GM23338 (cell line): ENCODE results near the gene PROSER2. TPM values are rescaled to one million over a fixed set of nuclear protein-coding genes. Genes with fewer than 3 reads are reported as not detected.

ENCODE experiments used
- ATAC-seq: fragments of 200-7000 bp; cut with Tn5 transposase; 3 replicates; pipeline ENCODE4 v1.9.1; 2020
- DNase-seq: peaks from one replicate; pipeline ENCODE4 v3.0.0-alpha.2; 2015; ENCODE audit warnings: low spot score
- H2AFZ ChIP-seq: fragments of 200-600 bp; sonication (generic); 2 replicates; pipeline ENCODE4 v1.8.0; 2016; ENCODE audit warnings: antibody characterized with exemption, mild to moderate bottlenecking, moderate library complexity
- H3F3A ChIP-seq: fragments of 200-600 bp; sonication (generic); replicated peaks from 2 replicates; pipeline ENCODE4 v1.8.0; 2017; ENCODE audit warnings: antibody characterized with exemption, mixed run types, low read depth
- H3K27ac ChIP-seq: fragments of 200-600 bp; sonication (generic); 2 replicates; pipeline ENCODE4 v1.6.1; 2016; ENCODE audit warnings: low read depth
- H3K27me3 ChIP-seq: fragments of 200-600 bp; sonication (generic); 2 replicates; pipeline ENCODE4 v1.8.0; 2016; ENCODE audit warnings: mild to moderate bottlenecking, mixed run types, moderate library complexity; ENCODE audit not compliant: insufficient read depth
- H3K36me3 ChIP-seq: fragments of 200-600 bp; sonication (generic); 2 replicates; pipeline ENCODE4 v1.8.0; 2016; ENCODE audit warnings: mild to moderate bottlenecking; ENCODE audit not compliant: insufficient read depth
- H3K4me1 ChIP-seq: fragments of 200-600 bp; sonication (generic); 2 replicates; pipeline ENCODE4 v1.8.0; 2016; ENCODE audit warnings: mild to moderate bottlenecking, moderate library complexity; ENCODE audit not compliant: insufficient read depth
- H3K4me2 ChIP-seq: fragments of 200-600 bp; sonication (generic); 2 replicates; pipeline ENCODE4 v1.7.1; 2017; ENCODE audit warnings: mixed run types
- H3K4me3 ChIP-seq: fragments of 200-600 bp; sonication (generic); 2 replicates; pipeline ENCODE4 v1.6.1; 2016; ENCODE audit warnings: mixed run types
- H3K79me2 ChIP-seq: fragments of 200-600 bp; sonication (generic); replicated peaks from 2 replicates; pipeline ENCODE4 v1.8.0; 2017; ENCODE audit warnings: mild to moderate bottlenecking; ENCODE audit not compliant: insufficient read depth
- H3K9me2 ChIP-seq: fragments of 200-600 bp; sonication (generic); 2 replicates; pipeline ENCODE4 v1.8.0; 2017; ENCODE audit not compliant: insufficient read depth
- H4K20me1 ChIP-seq: fragments of 200-600 bp; sonication (generic); replicated peaks from 2 replicates; pipeline ENCODE4 v1.8.0; 2017; ENCODE audit warnings: mild to moderate bottlenecking; ENCODE audit not compliant: insufficient read depth
- H3K27ac Mint-ChIP-seq: 2 replicates; pipeline ENCODE4 v1.8.0; 2020; ENCODE audit warnings: inconsistent platforms, mild to moderate bottlenecking, moderate library complexity, mixed read lengths
- H3K27me3 Mint-ChIP-seq: 3 replicates; pipeline ENCODE4 v1.8.0; 2022; ENCODE audit warnings: low read depth, mild to moderate bottlenecking, moderate library complexity, mixed read lengths, inconsistent platforms; ENCODE audit not compliant: insufficient read depth, poor library complexity
- H3K36me3 Mint-ChIP-seq: 3 replicates; pipeline ENCODE4 v1.8.0; 2021; ENCODE audit warnings: low read depth, mild to moderate bottlenecking, inconsistent platforms, moderate library complexity, mixed read lengths
- H3K4me1 Mint-ChIP-seq: 3 replicates; pipeline ENCODE4 v1.8.0; 2020; ENCODE audit warnings: mild to moderate bottlenecking, inconsistent platforms, mixed read lengths
- H3K4me3 Mint-ChIP-seq: 3 replicates; pipeline ENCODE4 v1.8.0; 2021; ENCODE audit warnings: moderate library complexity, mild to moderate bottlenecking, inconsistent platforms, mixed read lengths
- H3K9me3 Mint-ChIP-seq: 3 replicates; pipeline ENCODE4 v1.8.0; 2020; ENCODE audit warnings: moderate library complexity, mild to moderate bottlenecking, inconsistent platforms, mixed read lengths
- CREB1 ChIP-seq: fragments of 250-450 bp; sonication (Bioruptor Pico); IDR thresholded peaks from 2 replicates; pipeline ENCODE4 v1.5.0; 2020; ENCODE audit warnings: low read depth, mild to moderate bottlenecking, moderate library complexity
- EZH2 ChIP-seq: fragments of 200-600 bp; sonication (generic); IDR thresholded peaks from one replicate; pipeline ENCODE4 v1.8.0; 2017; ENCODE audit warnings: antibody characterized with exemption, mild to moderate bottlenecking, low read depth; ENCODE audit not compliant: unreplicated experiment
- EZH2phosphoT487 ChIP-seq: fragments of 200-600 bp; sonication (generic); IDR thresholded peaks from one replicate; pipeline ENCODE4 v1.8.1; 2018; ENCODE audit warnings: antibody characterized with exemption; ENCODE audit not compliant: unreplicated experiment
- JUNB ChIP-seq: IDR thresholded peaks from one replicate; pipeline ENCODE4 v1.6.1; 2016; ENCODE audit warnings: antibody characterized with exemption; ENCODE audit not compliant: unreplicated experiment
- NANOG ChIP-seq: IDR thresholded peaks from 2 replicates; pipeline ENCODE4 v1.6.1; 2016; ENCODE audit warnings: antibody characterized with exemption, borderline replicate concordance
- POLR2AphosphoS5 ChIP-seq: IDR thresholded peaks from 2 replicates; pipeline ENCODE4 v1.6.1; 2016; ENCODE audit warnings: antibody characterized with exemption, low read depth
- STAT1 ChIP-seq: IDR thresholded peaks from one replicate; pipeline ENCODE4 v1.6.1; 2016; ENCODE audit warnings: antibody characterized with exemption; ENCODE audit not compliant: unreplicated experiment
- ZNF114 ChIP-seq: fragments of 250-450 bp; sonication (Bioruptor Pico); IDR thresholded peaks from 2 replicates; pipeline ENCODE4 v1.5.0; 2020; ENCODE audit warnings: mild to moderate bottlenecking, moderate library complexity
- ZNF331 ChIP-seq: fragments of 250-450 bp; sonication (Bioruptor Pico); IDR thresholded peaks from 2 replicates; pipeline ENCODE4 v1.5.0; 2020; ENCODE audit warnings: low read depth, mild to moderate bottlenecking, moderate library complexity
- polyA plus RNA-seq: library from polyadenylated mRNA; unstranded; fragments of >200 nt; fragmentation: Nextera tagmentation; extraction: Ambion mirVana; gene quantifications from 2 replicates; pipeline ENCODE4 v1.2.1, GENCODE V29; 2016
- total RNA-seq: library from RNA; depleted of rRNA; stranded (reverse); fragments of >200 nt; shearing (Covaris generic); gene quantifications from 2 replicates; pipeline ENCODE4 v1.2.3, GENCODE V29; 2014
- TF ChIP-seq, protein P1 (sequence below), 2 experiments: fragments of 200-600 bp in 1 of 2; sonication (generic) in 1 of 2; conservative IDR thresholded peaks; 2 replicates each; pipeline versions ENCODE4 v1.5.1 to v1.6.1; 2016 to 2017; ENCODE audit warnings: antibody characterized with exemption in 2 of 2, low read depth in 2 of 2, mild to moderate bottlenecking in 2 of 2, moderate library complexity in 1 of 2
- TF ChIP-seq, protein P2 (sequence below): IDR thresholded peaks from one replicate; pipeline ENCODE4 v1.6.1; 2018; ENCODE audit warnings: antibody characterized with exemption; ENCODE audit not compliant: unreplicated experiment
- TF ChIP-seq, protein P3 (sequence below): fragments of 250-450 bp; sonication (Bioruptor Pico); IDR thresholded peaks from 2 replicates; pipeline ENCODE4 v1.5.0; 2020; ENCODE audit warnings: mild to moderate bottlenecking, moderate library complexity
- TF ChIP-seq, protein P4 (sequence below): IDR thresholded peaks from 2 replicates; pipeline ENCODE4 v1.6.1; 2016; ENCODE audit warnings: antibody characterized with exemption

The PROSER2 gene
- total and polyA plus RNA-seq, 2 experiments from 2014 or later: 4.2 to 10.8 TPM

DNA sequence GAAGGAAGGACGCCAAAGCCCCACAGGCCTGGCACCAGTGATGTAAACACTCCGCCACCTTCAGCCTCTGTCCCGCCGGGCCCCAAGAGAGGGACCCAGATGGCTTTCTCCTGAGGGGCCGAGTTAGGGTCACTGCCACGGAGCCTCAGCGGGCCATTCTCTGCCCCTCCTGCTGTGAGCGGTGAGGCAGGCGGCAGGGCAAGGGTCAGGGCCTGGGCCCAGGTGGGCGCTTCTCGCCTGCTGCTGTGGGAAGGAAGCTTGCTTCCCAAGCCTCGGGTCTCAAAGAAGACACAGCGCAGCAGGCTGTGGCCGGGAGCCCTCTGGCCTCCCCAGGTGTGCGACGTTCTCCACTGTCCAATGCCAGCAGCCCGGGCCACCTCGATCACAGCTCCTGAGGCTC is 84.8 kb downstream of the PROSER2 start:
- Mint-ChIP-seq H3K9me3 (no peaks in the 10 kb centered on the region), H3K4me1 (peaks cover 3% of the 10 kb centered on the region; the same call in 1 of the 3 replicates), H3K36me3 (no peaks in the 10 kb centered on the region), H3K27me3 (no peaks in the 10 kb centered on the region), H3K27ac (no peak overlapping the region), H3K4me3 (no peak overlapping the region)
- no peaks in the 10 kb centered on the region for H4K20me1 ChIP-seq
- DNase-seq (no peak), ATAC-seq (peak; percentile 16; the same call in 2 of the 3 replicates)
- H3K27ac ChIP-seq: no peak overlapping the region
- H3K4me1 ChIP-seq: peaks cover 4% of the 10 kb centered on the region; the same call in 1 of the 2 replicates
- no peaks in the 10 kb centered on the region for H3K79me2 ChIP-seq
- no peak overlapping the region for H3K4me3 ChIP-seq
- no peak overlapping the region for H3K4me2 ChIP-seq
- H3K9me2 ChIP-seq: no peaks in the 10 kb centered on the region
- TF ChIP-seq ZNF114 (no peak), STAT1 (no peak), ZNF331 (no peak), NANOG (no peak), EZH2 (no peak), JUNB (no peak), EZH2phosphoT487 (no peak), CREB1 (CRISPR knock-in tag) (no peak), POLR2AphosphoS5 (no peak)
- TF ChIP-seq, protein P1, sequence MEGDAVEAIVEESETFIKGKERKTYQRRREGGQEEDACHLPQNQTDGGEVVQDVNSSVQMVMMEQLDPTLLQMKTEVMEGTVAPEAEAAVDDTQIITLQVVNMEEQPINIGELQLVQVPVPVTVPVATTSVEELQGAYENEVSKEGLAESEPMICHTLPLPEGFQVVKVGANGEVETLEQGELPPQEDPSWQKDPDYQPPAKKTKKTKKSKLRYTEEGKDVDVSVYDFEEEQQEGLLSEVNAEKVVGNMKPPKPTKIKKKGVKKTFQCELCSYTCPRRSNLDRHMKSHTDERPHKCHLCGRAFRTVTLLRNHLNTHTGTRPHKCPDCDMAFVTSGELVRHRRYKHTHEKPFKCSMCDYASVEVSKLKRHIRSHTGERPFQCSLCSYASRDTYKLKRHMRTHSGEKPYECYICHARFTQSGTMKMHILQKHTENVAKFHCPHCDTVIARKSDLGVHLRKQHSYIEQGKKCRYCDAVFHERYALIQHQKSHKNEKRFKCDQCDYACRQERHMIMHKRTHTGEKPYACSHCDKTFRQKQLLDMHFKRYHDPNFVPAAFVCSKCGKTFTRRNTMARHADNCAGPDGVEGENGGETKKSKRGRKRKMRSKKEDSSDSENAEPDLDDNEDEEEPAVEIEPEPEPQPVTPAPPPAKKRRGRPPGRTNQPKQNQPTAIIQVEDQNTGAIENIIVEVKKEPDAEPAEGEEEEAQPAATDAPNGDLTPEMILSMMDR (conservative IDR thresholded peaks at IDR 0.05; ENCODE audit: low read depth in 2 of 2): no peak
- TF ChIP-seq, protein P2, sequence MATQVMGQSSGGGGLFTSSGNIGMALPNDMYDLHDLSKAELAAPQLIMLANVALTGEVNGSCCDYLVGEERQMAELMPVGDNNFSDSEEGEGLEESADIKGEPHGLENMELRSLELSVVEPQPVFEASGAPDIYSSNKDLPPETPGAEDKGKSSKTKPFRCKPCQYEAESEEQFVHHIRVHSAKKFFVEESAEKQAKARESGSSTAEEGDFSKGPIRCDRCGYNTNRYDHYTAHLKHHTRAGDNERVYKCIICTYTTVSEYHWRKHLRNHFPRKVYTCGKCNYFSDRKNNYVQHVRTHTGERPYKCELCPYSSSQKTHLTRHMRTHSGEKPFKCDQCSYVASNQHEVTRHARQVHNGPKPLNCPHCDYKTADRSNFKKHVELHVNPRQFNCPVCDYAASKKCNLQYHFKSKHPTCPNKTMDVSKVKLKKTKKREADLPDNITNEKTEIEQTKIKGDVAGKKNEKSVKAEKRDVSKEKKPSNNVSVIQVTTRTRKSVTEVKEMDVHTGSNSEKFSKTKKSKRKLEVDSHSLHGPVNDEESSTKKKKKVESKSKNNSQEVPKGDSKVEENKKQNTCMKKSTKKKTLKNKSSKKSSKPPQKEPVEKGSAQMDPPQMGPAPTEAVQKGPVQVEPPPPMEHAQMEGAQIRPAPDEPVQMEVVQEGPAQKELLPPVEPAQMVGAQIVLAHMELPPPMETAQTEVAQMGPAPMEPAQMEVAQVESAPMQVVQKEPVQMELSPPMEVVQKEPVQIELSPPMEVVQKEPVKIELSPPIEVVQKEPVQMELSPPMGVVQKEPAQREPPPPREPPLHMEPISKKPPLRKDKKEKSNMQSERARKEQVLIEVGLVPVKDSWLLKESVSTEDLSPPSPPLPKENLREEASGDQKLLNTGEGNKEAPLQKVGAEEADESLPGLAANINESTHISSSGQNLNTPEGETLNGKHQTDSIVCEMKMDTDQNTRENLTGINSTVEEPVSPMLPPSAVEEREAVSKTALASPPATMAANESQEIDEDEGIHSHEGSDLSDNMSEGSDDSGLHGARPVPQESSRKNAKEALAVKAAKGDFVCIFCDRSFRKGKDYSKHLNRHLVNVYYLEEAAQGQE: no peak
- TF ChIP-seq, protein P3, sequence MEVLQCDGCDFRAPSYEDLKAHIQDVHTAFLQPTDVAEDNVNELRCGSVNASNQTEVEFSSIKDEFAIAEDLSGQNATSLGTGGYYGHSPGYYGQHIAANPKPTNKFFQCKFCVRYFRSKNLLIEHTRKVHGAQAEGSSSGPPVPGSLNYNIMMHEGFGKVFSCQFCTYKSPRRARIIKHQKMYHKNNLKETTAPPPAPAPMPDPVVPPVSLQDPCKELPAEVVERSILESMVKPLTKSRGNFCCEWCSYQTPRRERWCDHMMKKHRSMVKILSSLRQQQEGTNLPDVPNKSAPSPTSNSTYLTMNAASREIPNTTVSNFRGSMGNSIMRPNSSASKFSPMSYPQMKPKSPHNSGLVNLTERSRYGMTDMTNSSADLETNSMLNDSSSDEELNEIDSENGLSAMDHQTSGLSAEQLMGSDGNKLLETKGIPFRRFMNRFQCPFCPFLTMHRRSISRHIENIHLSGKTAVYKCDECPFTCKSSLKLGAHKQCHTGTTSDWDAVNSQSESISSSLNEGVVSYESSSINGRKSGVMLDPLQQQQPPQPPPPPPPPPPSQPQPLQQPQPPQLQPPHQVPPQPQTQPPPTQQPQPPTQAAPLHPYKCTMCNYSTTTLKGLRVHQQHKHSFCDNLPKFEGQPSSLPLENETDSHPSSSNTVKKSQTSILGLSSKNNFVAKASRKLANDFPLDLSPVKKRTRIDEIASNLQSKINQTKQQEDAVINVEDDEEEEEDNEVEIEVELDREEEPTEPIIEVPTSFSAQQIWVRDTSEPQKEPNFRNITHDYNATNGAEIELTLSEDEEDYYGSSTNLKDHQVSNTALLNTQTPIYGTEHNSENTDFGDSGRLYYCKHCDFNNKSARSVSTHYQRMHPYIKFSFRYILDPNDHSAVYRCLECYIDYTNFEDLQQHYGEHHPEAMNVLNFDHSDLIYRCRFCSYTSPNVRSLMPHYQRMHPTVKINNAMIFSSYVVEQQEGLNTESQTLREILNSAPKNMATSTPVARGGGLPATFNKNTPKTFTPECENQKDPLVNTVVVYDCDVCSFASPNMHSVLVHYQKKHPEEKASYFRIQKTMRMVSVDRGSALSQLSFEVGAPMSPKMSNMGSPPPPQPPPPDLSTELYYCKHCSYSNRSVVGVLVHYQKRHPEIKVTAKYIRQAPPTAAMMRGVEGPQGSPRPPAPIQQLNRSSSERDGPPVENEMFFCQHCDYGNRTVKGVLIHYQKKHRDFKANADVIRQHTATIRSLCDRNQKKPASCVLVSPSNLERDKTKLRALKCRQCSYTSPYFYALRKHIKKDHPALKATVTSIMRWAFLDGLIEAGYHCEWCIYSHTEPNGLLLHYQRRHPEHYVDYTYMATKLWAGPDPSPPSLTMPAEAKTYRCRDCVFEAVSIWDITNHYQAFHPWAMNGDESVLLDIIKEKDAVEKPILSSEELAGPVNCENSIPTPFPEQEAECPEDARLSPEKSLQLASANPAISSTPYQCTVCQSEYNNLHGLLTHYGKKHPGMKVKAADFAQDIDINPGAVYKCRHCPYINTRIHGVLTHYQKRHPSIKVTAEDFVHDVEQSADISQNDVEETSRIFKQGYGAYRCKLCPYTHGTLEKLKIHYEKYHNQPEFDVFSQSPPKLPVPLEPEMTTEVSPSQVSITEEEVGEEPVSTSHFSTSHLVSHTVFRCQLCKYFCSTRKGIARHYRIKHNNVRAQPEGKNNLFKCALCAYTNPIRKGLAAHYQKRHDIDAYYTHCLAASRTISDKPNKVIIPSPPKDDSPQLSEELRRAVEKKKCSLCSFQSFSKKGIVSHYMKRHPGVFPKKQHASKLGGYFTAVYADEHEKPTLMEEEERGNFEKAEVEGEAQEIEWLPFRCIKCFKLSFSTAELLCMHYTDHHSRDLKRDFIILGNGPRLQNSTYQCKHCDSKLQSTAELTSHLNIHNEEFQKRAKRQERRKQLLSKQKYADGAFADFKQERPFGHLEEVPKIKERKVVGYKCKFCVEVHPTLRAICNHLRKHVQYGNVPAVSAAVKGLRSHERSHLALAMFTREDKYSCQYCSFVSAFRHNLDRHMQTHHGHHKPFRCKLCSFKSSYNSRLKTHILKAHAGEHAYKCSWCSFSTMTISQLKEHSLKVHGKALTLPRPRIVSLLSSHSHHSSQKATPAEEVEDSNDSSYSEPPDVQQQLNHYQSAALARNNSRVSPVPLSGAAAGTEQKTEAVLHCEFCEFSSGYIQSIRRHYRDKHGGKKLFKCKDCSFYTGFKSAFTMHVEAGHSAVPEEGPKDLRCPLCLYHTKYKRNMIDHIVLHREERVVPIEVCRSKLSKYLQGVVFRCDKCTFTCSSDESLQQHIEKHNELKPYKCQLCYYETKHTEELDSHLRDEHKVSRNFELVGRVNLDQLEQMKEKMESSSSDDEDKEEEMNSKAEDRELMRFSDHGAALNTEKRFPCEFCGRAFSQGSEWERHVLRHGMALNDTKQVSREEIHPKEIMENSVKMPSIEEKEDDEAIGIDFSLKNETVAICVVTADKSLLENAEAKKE: no peak
- TF ChIP-seq, protein P4, sequence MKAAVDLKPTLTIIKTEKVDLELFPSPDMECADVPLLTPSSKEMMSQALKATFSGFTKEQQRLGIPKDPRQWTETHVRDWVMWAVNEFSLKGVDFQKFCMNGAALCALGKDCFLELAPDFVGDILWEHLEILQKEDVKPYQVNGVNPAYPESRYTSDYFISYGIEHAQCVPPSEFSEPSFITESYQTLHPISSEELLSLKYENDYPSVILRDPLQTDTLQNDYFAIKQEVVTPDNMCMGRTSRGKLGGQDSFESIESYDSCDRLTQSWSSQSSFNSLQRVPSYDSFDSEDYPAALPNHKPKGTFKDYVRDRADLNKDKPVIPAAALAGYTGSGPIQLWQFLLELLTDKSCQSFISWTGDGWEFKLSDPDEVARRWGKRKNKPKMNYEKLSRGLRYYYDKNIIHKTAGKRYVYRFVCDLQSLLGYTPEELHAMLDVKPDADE: no peak
- peak overlapping the region; percentile 59 for H2AFZ ChIP-seq
- H3K36me3 ChIP-seq: no peaks in the 10 kb centered on the region
- no peaks in the 10 kb centered on the region for H3K27me3 ChIP-seq
- no peaks in the 10 kb centered on the region for H3F3A ChIP-seq
